WTC11 (cell line): Measurements from ENCODE around the gene DDIAS.

Experiments used
- ARID4B ChIP-seq: sonication (generic); formaldehyde crosslinking; IDR thresholded peaks from 2 replicates; pipeline ENCODE4 v1.8.0; 2023; ENCODE audit warnings: missing genetic modification reagents, mild to moderate bottlenecking, borderline replicate concordance
- CBFB ChIP-seq: sonication (generic); formaldehyde crosslinking; IDR thresholded peaks from 2 replicates; pipeline ENCODE4 v1.8.1; 2022; ENCODE audit warnings: mild to moderate bottlenecking, low read depth, missing genetic modification reagents
- CREB1 ChIP-seq: sonication (generic); formaldehyde crosslinking; IDR thresholded peaks from 2 replicates; pipeline ENCODE4 v1.8.0; 2023; ENCODE audit warnings: mild to moderate bottlenecking, missing genetic modification reagents
- CTCF ChIP-seq: fragments of 200-600 bp; IDR thresholded peaks from 2 replicates; pipeline ENCODE4 v1.8.0; 2022; ENCODE audit warnings: antibody characterized with exemption
- E2F1 ChIP-seq: sonication (generic); formaldehyde crosslinking; IDR thresholded peaks from 2 replicates; pipeline ENCODE4 v1.8.0; 2022; ENCODE audit warnings: mild to moderate bottlenecking, missing genetic modification reagents
- GRHL2 ChIP-seq: fragments of 250-450 bp; sonication (Bioruptor Pico); IDR thresholded peaks from 2 replicates; pipeline ENCODE4 v1.8.0; 2022; ENCODE audit warnings: mild to moderate bottlenecking, moderate library complexity; ENCODE audit not compliant: insufficient replicate concordance, severe bottlenecking
- MAX ChIP-seq: sonication (generic); formaldehyde crosslinking; IDR thresholded peaks from 2 replicates; pipeline ENCODE4 v1.8.0; 2022; ENCODE audit warnings: mild to moderate bottlenecking, missing genetic modification reagents
- SP1 ChIP-seq: sonication (generic); formaldehyde crosslinking; conservative IDR thresholded peaks from 2 replicates; pipeline ENCODE4 v1.8.1; 2022; ENCODE audit warnings: missing genetic modification reagents
- STAT6 ChIP-seq: sonication (generic); formaldehyde crosslinking; conservative IDR thresholded peaks from 2 replicates; pipeline ENCODE4 v1.8.1; 2023; ENCODE audit warnings: mild to moderate bottlenecking, low read depth, missing genetic modification reagents, moderate library complexity
- ZBTB43 ChIP-seq: sonication (generic); formaldehyde crosslinking; IDR thresholded peaks from 2 replicates; pipeline ENCODE4 v1.8.1; 2023; ENCODE audit warnings: mild to moderate bottlenecking, missing genetic modification reagents
- ZNF416 ChIP-seq: fragments of 250-450 bp; sonication (Bioruptor Pico); IDR thresholded peaks from 2 replicates; pipeline ENCODE4 v1.9.0; 2021; ENCODE audit warnings: mild to moderate bottlenecking, inconsistent platforms

- no peak for TF ChIP-seq CTCF
- no peak for TF ChIP-seq SP1 (CRISPR knock-in tag)
- TF ChIP-seq ZNF416, result no peak
- no peak for TF ChIP-seq STAT6 (CRISPR knock-in tag)
- TF ChIP-seq ZBTB43 (CRISPR knock-in tag), result no peak
- TF ChIP-seq MAX, result no peak
- TF ChIP-seq ARID4B (CRISPR knock-in tag), result no peak
- no peak for TF ChIP-seq CBFB (CRISPR knock-in tag)
- no peak for TF ChIP-seq GRHL2 (CRISPR knock-in tag)
- TF ChIP-seq E2F1 (CRISPR knock-in tag), result no peak
- TF ChIP-seq CREB1 (CRISPR knock-in tag), result no peak
Observed at GRCh38 chr11:82890002-82890341, 11.6 kb upstream of the DDIAS start.
